Stimulated activated CD8-positive, alpha-beta memory T cell treated with anti-CD3 and anti-CD28 coated beads, Interleukin-4, amount 100 ng/mL, for 48 hours (primary cell): Measurements from ENCODE around the gene TMPRSS4.

Source experiments
- DNase-seq: peaks from one replicate; pipeline ENCODE4 v3.0.0-alpha.2; 2020

Gene TMPRSS4, protein sequence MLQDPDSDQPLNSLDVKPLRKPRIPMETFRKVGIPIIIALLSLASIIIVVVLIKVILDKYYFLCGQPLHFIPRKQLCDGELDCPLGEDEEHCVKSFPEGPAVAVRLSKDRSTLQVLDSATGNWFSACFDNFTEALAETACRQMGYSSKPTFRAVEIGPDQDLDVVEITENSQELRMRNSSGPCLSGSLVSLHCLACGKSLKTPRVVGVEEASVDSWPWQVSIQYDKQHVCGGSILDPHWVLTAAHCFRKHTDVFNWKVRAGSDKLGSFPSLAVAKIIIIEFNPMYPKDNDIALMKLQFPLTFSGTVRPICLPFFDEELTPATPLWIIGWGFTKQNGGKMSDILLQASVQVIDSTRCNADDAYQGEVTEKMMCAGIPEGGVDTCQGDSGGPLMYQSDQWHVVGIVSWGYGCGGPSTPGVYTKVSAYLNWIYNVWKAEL

DNA sequence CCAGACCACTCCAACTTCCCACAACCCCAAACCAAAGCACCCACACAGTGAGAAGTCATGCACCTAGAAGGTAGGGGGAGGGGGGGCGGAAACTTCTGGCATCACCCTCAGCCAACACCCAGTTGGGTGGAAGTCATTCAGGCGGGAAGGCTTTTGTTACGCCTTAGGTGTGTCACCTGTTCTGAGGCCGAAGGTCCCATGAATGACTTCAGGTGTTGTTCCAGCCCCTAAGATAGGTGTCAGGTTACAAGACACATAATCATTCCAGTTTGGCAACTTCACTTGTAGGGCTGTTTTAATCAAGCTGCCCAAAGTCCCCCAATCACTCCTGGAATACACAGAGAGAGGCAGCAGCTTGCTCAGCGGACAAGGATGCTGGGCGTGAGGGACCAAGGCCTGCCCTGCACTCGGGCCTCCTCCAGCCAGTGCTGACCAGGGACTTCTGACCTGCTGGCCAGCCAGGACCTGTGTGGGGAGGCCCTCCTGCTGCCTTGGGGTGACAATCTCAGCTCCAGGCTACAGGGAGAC is at the start of gene TMPRSS4:
Gene TMPRSS4, plus strand, starts transcription at position 325 of the 528 bp plus-strand sequence. CDS start 225 bp downstream, outside the sequence.
- DNase-seq: no peak

DNA sequence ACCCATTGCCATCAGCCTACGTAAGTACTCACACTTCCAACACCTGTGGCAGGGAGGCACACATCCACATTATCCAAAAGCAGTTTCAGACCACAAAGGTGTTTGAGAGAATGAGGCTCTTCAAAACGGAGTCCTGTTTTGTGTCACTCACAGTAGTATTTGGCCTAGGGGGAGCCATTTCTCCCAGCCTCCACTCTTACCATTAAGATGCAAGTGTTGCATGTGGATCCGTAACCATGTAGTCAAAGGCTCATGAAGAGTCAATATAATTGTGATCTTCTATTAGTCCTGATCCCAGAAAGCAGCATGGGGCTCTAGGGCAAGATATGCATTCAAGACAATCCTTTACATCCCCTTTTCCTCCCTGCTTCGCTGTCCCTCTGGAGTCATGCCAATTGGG is 49.2 kb upstream of the TMPRSS4 start:
- no peak for DNase-seq

DNA sequence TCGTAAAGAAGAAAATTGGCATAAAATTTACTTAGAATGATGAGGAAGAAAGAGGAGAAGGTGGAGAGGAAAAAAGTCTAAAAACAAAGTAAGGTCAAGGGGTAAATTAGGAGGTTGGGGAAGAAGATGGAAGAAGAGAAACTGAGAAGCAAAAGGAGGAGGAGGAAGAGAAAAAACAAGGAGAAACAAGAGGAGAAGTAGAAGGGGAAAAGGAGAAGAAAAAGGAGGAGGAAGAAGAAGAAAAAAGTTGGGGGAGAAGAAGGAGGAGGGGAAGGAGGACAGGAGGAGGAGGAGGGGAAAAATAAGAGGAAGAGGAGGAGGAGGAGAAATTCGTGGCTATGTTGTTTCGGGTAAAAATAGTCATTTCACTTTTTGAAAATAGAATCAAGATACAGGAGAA is 48.3 kb upstream of the TMPRSS4 start:
- DNase-seq: no peak

DNA sequence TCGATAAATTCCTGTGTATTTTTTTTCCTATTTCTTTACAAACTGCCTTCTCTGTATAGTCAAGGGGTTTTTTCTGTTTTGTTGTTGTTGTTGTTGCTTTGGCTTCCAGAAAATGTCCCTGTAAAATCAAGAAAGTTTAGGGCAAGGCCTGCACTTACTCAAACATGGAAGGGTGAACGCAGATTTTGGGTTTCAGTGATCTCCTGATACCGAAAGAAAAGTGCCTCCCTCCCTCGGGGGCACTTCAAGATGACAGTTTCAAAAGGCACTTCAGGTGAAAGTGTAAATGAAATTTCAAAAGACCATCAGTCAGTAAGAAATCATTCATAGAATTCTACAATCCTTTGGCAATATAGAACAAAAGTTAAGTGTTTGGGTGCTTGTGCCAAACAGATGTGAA is 43.4 kb upstream of the TMPRSS4 start:
- DNase-seq: peak; percentile 39

DNA sequence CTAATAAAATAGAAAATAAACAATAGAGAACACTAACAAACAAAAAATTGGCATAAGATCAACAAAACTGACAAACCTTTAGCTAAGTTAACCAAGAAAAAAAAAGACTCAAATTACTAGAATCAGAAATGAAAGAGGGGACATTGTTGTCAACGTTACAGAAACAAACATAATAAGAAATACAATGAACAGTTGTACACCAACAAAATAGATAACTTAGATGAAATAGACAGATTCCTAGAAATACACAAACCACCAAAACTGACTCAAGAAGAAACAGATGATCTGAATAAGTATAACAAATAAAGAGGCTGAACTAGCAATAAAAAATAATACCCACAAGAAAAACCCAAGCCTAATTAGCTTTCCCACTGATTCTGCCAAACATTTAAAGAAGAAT is 34.7 kb upstream of the TMPRSS4 start:
- DNase-seq: no peak

DNA sequence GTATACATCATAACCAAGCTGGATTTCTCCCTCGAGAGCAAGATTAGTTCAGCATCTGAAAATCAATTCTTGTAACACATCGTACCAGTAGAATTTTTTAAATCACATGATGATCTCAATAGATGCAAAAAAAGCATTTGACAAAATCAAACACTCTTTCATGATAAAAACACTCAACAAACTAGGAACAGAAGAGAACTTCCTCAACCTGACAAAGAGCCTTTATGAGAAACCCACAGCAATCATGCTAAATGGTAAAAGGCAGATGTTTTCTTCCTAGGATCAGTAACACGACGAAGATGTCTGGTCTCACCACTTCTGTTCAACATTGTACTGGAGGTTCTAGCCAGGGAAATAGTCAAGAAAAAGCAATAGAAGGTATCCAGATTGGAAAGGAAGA is 34.1 kb upstream of the TMPRSS4 start:
- DNase-seq: no peak

DNA sequence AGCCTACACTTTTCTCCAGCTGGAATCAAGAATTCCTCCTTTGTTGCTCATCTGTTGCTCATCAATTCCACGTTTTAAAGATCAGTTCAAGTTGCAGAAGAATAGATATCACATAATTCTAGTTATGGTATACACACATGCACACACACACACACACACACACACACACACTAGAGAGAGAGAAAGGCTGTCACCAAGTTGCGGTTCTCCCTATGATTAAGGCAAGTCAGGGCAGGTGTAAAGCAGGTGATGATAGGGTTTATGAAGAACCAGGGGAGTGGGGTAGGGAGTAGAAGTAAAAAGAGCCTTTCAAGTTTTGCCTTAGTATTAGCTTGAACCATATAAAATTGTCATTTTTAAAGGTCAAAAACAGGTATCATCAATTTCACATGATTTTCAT is 31.7 kb upstream of the TMPRSS4 start:
- DNase-seq: peak; percentile 29

DNA sequence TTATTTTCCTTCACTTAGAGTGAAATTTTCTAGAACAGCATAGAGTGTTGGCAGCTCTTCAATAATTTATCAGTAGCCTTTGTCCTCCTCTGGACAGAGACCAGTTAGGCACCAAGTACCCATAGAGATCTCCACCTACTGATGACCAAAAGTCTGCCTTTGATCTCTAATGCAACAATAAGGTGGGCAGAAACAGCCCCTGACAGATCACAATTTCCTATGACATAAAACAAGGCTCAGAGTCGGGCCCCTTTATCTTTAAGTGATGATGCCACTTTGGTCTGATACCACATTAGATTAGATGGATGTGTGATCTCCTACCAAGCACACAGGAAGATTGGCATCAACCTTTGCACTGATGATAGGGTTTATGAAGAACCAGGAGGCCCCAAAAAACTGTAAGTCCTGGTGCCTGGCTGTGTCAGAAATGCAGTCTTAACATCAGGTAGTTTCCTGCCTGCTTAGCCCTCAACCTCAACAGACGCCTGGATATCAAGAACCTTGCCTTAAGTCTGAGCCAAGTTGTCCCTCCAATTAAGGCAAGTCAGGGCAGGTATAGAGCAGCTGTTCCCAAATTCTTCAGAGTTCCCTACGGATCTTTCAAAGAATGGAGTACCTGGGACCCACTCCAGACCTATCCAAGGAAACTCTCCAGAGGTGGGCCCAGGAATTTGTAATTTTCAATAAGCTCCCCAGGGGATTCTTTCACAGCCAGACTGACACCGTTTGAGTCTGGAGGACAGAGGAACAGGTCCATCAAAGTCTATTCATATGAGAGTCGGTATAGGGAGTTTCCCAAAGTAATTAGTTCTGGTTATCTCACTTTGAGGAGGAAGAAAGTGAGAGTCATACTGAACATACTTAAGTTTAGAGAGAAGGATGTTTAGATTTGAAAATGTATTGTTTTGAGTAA is 30.6 kb upstream of the TMPRSS4 start:
- peak; percentile 58 for DNase-seq

DNA sequence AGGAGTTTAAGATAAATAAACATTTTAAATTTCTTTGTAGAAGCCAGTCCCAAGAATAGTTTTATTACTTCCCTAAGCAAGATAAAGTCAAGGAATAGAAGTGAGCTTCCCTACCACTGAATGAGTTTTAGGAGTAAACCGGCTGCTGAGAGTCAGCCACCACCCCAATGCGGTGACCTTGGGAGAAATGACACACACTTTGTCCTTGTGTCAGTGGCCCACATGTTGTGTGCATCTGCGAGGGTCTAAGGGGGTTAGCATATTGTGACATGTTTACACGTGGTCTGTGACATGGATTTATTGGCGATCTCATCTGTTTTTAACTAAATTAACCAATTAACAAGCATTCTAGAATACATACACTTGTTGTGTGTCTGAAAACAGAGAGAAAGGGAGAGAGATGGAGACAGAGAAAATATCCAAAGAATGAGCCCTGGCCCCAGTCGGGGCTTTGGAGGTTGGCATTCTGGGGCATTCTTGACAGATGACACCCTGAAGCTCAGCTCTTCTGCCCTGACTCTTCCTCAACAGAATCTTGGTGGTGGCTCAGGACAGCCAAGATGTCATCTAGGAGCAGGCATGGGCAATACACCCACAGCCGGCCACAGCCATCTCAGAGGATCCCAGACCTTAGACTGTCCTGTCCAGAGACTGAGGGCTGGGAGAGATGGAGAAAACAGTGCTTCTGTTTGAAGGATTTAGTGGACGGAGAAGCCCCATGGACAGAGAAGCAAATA is 29.7 kb upstream of the TMPRSS4 start:
- DNase-seq: peak; percentile 68

DNA sequence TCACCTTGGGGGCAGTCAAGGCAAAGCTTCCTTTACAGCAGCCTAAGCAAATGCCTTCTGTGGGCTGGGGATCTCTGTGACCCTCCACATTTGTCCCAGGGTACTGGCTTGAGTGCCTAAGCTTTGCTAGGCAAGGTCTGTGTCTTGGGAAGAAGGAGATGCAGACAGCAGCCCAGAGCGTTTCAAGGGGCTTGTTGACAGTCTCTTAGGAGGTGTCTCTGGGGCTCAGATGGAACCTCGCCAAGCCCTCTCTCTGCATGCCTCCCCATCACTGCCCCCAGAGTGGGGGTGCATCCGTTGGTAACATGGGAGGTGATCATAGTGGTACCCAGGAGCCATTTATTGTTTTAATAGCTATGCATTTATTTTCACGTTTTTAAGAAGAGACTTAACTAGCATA is 29.1 kb upstream of the TMPRSS4 start:
- no peak for DNase-seq

DNA sequence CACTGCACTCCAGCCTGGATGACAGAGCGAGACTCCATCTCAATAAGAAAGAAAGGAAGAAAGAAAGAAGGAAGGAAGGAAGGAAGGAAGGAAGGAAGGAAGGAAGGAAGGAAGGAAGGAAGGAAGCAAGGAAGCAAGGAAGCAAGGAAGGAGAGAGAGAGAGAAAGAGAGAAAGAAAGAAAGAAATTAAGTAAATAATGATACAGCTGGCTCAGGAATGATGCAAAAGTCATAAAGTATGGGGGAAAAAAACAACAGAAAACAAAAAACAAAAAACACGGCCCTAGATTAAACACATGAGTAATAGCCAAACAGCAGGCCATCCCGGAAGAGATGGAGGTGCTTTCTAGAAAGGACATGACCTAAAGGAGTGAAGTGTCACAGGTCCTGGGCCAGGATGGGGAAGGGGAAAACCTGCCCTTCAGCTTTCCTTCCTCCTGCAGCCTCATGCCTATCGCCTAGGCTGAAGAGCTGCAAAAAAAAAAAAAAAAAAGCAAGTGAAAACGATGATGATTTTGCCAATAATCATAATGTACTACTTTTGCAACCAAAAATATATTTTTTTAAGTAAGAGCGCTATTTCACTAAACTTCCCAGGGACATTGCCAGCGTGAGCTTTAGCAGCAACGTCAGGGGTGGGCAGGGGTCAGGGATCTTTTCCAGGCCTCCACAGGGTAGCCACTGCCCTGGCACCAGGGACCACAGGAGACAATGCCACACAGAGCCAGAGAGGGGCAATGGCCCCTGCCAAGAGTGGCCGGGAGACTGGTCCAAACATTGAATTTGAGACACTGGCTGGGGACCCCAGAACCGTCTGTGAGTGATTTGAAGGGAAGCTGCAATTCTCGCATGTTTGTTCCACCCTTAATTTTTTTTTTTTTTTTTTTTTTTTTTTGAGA is 28.2 kb upstream of the TMPRSS4 start:
- no peak for DNase-seq

DNA sequence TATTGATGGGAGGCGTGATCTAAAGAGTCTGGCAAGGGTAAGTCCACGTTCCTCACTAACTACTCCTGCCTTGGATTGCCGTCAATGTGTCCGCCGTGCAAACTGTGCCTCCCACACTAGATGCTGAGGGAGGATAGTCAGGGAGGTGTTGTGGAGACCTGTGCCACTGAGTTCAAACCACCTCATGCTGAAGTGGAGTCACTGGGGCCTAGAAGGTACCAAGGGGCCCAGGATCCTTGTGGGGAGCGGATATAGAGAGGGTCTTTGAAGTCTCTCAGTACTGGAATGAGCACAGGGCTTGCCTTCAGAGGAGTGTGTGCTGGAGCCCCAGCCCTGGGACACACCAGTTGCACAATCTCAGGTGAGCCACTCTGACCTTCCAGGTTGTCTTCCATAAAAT is 27.1 kb upstream of the TMPRSS4 start:
- no peak for DNase-seq

DNA sequence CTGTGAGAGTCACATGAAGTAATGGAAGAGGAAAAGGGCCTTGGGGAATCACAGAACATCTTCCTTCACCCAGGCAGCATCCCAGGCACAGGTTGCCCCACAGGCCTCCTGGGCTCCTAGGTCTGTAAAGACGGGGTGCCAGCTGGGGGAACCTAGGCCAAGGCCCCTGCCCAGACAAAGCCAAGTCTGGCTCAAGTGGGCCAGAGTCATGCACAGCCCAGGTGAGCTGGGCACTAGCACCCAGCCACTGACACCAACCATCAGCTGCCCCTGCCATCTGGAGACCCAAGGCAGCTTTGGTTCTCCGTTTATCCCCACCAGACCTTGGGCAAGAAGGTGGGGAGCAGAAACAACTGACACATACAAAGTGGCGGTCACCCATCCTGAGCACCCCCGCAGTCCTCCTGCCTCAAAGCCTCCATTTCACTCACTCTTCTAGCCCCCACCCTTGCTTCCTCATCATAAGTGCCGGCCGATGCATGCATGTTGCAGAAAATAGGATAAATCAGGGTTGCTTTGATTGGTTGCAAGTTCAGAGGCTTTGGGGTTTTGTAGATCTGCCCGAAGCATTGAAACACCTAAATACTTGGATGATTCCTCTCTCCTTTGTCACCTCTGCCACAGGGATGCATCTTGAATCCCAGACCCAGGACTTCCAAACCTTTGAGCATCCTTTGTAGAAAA is 26.5 kb upstream of the TMPRSS4 start:
- DNase-seq: no peak

DNA sequence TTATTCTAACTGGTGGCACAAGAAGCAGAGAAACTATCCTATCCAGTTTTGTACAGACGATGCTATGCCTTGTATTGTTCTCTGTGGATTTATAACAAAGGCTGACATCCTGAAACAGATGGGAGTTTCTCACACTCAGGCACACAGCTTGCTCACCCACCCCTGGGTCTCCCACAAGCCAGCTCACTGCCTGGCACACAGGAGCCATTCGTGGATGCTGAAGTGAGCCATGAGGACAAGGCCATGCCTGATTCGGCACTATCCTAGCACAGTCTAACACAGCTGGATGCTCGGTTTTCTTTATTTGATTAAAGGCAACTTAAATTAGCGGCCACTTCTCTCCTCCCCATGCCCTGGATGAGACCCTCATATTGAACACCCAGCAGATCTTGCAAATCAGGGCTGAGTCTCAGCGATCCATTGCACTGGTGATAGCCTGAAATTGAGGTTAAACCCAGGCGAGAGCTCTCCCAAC is 25.7 kb upstream of the TMPRSS4 start:
- peak; percentile 68 for DNase-seq

DNA sequence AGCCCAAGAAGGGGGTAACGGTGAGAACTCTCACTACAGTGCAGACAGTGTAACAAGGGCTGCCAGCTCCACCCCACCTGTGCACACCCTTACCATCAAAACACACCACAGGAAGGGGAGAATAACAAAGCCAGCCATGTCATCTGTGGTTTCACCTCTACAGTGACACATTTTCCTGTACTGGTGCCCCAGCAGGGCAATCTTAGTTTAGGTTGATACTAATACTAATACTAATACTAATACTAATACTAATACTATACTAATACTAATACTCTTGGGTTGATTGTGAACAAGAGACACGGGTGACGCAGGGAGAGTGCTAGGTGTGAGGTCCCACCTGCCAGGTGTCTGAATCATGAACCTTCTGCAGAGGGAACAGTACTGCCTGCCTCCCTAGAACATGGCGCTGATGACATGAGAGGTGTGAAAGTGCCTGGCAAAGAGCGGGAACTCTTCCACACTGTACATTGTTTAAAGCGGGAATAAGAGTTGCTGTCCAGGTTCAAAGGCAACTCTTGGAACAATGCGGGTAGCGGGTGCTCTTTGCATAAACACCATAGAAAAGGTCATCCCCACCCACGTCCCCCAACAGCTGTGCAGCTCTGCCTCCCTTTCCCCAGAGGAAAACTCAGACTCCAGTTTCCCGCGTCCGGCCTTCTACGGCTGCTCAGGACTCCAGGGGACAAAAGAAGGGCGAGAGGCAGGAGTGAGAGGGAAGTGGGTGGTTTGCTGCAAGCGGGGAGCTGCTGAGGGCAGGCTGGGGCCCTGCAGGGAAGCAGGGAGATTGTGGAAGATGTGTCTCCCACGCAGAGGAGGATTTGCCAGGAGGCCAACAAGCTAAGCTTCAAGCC is 25.0 kb upstream of the TMPRSS4 start:
- DNase-seq: peak; percentile 47

DNA sequence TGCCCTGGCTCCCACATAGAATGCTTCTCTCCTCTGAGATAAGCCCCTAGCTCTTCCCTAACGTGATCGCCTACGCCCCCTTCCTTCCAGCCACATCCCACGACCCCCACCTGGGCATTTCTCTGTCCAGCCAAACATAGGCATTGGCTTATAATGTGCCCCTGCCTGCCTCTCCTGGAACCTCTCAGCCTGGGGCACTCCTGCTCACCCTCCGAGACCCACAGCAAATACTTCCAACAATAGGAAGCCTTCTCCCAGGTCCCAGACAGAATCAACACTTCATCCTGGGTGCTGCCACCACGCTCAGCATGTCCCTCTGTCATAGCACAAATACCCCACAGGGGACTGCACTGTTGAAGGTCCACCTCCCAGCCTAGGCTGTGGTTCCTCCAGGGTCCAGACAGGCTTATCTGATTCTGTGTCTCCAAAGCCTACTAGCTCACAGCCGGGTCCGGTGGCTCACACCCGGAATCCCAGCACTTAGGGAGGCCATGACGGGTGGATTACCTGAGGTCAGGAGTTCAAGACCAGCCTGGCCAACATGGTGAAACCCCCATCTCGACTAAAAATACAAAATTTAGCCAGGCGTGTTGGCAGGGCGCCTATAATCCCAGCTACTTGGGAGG is 24.2 kb upstream of the TMPRSS4 start:
- peak; percentile 47 for DNase-seq

DNA sequence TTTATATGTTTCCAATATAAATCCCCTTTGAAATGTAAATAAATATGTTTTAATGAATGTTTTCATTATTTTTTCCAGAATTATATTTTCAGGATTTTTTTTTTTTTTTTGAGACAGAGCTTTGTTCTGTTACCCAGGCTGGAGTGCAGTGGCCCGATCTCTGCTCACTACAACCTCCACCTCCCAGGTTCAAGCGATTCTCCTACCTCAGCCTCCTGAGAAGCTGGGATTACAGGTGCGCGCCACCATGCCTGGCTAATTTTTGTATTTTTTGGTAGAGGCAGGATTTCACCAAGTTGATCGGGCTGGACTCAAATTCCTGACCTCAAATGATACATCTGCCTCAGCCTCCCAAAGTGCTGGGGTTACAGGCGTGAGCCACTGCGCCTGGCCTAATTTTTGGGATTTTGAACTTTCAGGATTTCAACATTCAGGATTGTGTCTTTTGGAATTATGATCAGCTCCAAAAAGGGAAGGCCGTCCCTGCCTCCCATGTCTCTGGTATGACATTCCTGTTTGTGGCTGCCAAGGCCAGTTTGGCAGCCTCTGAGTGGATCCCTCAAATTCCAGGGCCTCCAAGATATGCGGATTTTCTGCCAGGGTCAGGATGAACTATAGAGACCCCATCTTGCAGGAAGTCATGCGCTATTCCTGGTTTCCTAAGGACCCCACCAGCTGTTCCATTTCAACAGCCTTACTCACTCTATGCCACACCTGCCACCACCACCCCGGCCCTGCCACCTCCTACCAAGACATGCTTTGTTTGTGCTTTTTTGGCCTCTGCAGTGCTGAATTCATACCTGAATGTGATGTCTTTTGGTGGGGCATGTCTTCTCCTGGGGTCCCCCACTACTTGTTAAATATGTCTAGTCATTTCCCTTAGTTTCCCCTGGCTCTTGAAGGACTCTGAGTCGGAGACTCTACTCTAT is 21.9 kb upstream of the TMPRSS4 start:
- peak; percentile 24 for DNase-seq

DNA sequence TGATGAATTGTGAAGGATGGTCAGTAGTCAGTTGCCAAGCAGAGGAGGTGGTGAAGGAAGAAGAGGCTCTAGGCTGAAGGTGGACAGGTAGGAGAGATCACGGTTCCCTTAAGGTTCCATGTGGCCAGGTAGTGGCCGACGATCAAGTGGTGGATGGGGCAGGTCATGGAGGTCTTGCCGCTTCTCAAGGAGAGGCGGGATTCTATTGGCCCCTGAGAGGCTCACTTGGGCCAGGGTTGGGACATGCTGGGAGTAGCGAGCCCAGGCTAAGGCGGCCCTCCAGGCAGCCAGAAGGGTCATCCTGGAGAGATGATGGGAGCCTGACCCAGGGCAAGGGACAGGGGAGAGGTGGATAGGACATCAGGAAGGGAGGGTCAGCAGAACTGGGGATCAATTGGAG is 20.9 kb upstream of the TMPRSS4 start:
- peak; percentile 11 for DNase-seq
